ENCODE results near the gene STPG1. TPM values are rescaled to one million over a fixed set of nuclear protein-coding genes. Genes with fewer than 3 reads are reported as not detected.

Gene STPG1
- polyA plus RNA-seq, 2 of the 4 experiments (the other 2 are of a cell fraction) = 4.4 to 9.7 TPM

DNA sequence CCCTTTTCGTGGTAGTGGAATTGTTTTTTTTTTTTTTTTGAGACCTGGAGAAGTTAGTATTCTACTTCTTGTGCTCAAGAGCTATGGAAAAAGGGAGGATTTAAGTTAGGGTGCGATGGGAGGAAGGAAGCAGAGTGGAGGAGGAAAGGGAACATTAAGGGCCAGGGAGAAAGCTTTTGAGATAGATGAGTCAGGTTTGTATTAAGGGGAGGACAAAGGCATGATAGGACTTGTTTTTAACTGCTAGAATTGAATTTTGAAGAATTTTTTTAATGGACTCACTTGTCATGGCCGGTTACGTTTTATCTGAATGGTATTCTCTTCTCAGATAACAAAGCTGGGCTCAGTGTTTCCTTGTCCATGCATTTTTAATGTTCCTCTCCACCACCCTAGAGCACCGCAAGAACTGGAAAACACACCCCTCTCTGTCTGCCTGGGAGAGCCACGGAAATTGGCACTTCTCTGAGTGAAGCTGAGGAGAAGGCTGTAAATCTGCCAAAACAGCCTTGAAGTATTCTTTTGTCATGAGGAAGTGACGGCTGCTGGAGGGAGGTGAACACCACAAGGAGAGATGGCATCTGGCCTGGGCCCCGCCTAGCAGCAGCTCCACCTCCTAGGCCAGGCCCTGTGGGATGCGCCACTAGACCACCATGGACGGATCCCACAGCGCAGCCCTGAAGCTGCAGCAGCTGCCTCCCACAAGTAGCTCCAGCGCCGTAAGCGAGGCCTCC lies 5.5 kb upstream of the STPG1 start (continued):
- TF ChIP-seq E2F6 (IDR thresholded peaks at IDR 0.05; ENCODE audit: borderline replicate concordance, low read depth) (no peak), RNF2 (IDR thresholded peaks at IDR 0.05; ENCODE audit: borderline replicate concordance, low read depth) (no peak), HOXA7 (CRISPR knock-in tag; IDR thresholded peaks at IDR 0.05) (no peak), HDAC2 (IDR thresholded peaks at IDR 0.05) (no peak), ZFP36 (IDR thresholded peaks at IDR 0.05; ENCODE audit: borderline replicate concordance, partially characterized antibody) (no peak), JUN (IDR thresholded peaks at IDR 0.05) (no peak), CEBPB (IDR thresholded peaks at IDR 0.05) (no peak)

DNA sequence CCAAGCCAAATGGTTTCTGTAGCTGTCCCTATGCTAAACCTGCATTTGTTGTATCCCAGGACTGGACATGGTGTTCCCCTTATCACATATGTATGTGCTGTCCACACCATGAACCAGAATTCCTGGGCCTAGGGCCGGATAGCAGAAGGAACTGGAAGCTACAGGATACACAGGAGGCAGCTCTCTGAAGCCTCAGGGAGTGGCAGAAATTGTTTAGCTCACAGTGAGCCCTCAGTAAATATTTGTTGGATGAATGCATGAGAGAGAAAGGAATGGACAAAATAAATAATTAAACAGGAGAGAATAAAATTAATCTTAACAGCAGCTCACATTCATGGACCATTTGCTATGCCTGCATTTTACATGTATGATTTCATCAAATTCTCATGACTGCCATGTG lies 4.1 kb upstream of the STPG1 start:
- POLR2A ChIA-PET = no interaction called here
- CTCF ChIA-PET = interaction anchor here (1.1 to 3.8 kb wide), 5 partner anchors 170 to 267 kb away, joined by 3 to 12 read pairs (median 3); no protein-coding TSS in a partner anchor
- TF ChIP-seq POLR2A (IDR thresholded peaks at IDR 0.05; ENCODE audit: low read length) (no peak), BHLHE40 (IDR thresholded peaks at IDR 0.05; ENCODE audit: low read depth, low read length) (no peak), SMC3 (IDR thresholded peaks at IDR 0.05) (no peak), SREBF2 (IDR thresholded peaks at IDR 0.05) (no peak), GATA3 (IDR thresholded peaks at IDR 0.05; ENCODE audit: borderline replicate concordance) (no peak), KDM1A (IDR thresholded peaks at IDR 0.05; ENCODE audit: low read depth) (no peak), E2F6 (IDR thresholded peaks at IDR 0.05; ENCODE audit: borderline replicate concordance, low read depth) (no peak), CEBPB (IDR thresholded peaks at IDR 0.05) (no peak), RCOR1 (IDR thresholded peaks at IDR 0.05; ENCODE audit: low read depth, low read length) (no peak), NPAS2 (CRISPR knock-in tag; IDR thresholded peaks at IDR 0.05; ENCODE audit: borderline replicate concordance) (no peak), ELK1 (IDR thresholded peaks at IDR 0.05; ENCODE audit: low read depth, low read length) (no peak)
- Histone ChIP-seq H3K4me3 (no peak overlapping the region), H3K4me1 (peaks cover 30% of the 10 kb centered on the region), H3K27ac (no peak overlapping the region), H3K9me3 (no peaks in the 10 kb centered on the region), H3K4me2 (no peak overlapping the region)
- WGBS (ENCODE audit: missing lambda C conversion rate) = 22% methylated on average over 1 of the region's 1 CpG
- ATAC-seq (no peak), FAIRE-seq (no peak), DNase-seq (ENCODE audit: low read depth in 1 of 2, low spot score in 1 of 2) (no peak)

- H3K4me1 ChIP-seq = peaks cover 38% of the 10 kb centered on the region
- FAIRE-seq (no peak), DNase-seq (ENCODE audit: low read depth in 1 of 2, low spot score in 1 of 2) (no peak), ATAC-seq (no peak)
- H3K4me3 ChIP-seq = peak overlapping the region; percentile 67; the same call in 2 of the 3 replicates
- H3K4me2 ChIP-seq = peak overlapping the region; percentile 96
- WGBS (ENCODE audit: missing lambda C conversion rate) = 72% methylated on average over 10 of the region's 10 CpGs
- ChIA-PET POLR2A (no interaction called here), CTCF (interaction anchor here (0.6 to 9.5 kb wide), 10 partner anchors 16 to 266 kb away, joined by 3 to 86 read pairs (median 8); no protein-coding TSS in a partner anchor)
- peak overlapping the region in 1 of 2 experiments; percentile 73; a peak in 1 of 6 replicates for H3K27ac ChIP-seq
- H3K9me3 ChIP-seq = no peaks in the 10 kb centered on the region
- no peak for TF ChIP-seq JUNB (IDR thresholded peaks at IDR 0.05)
- no peak for TF ChIP-seq E2F6 (IDR thresholded peaks at IDR 0.05; ENCODE audit: borderline replicate concordance, low read depth)
- no peak for TF ChIP-seq POLR2AphosphoS2 (conservative IDR thresholded peaks at IDR 0.05; ENCODE audit: low read length)
- no peak for TF ChIP-seq EHF (CRISPR knock-in tag; IDR thresholded peaks at IDR 0.05)
- TF ChIP-seq FOSB (CRISPR knock-in tag; IDR thresholded peaks at IDR 0.05) = no peak
- no peak for TF ChIP-seq RNF2 (IDR thresholded peaks at IDR 0.05; ENCODE audit: borderline replicate concordance, low read depth)
- TF ChIP-seq BCL3 (IDR thresholded peaks at IDR 0.05) = no peak
- TF ChIP-seq POLR2A (IDR thresholded peaks at IDR 0.05; ENCODE audit: low read length) = no peak
- TF ChIP-seq, protein P1, sequence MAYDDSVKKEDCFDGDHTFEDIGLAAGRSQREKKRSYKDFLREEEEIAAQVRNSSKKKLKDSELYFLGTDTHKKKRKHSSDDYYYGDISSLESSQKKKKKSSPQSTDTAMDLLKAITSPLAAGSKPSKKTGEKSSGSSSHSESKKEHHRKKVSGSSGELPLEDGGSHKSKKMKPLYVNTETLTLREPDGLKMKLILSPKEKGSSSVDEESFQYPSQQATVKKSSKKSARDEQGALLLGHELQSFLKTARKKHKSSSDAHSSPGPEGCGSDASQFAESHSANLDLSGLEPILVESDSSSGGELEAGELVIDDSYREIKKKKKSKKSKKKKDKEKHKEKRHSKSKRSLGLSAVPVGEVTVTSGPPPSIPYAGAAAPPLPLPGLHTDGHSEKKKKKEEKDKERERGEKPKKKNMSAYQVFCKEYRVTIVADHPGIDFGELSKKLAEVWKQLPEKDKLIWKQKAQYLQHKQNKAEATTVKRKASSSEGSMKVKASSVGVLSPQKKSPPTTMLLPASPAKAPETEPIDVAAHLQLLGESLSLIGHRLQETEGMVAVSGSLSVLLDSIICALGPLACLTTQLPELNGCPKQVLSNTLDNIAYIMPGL (CRISPR knock-in tag; IDR thresholded peaks at IDR 0.05; ENCODE audit: borderline replicate concordance) = no peak
Measured at GRCh38 chr1:24416666-24417391, 3.2 kb upstream of the STPG1 start.

All from A549 (cell line).